Measurements from ENCODE around the gene KCNA3.

The KCNA3 gene

DNA sequence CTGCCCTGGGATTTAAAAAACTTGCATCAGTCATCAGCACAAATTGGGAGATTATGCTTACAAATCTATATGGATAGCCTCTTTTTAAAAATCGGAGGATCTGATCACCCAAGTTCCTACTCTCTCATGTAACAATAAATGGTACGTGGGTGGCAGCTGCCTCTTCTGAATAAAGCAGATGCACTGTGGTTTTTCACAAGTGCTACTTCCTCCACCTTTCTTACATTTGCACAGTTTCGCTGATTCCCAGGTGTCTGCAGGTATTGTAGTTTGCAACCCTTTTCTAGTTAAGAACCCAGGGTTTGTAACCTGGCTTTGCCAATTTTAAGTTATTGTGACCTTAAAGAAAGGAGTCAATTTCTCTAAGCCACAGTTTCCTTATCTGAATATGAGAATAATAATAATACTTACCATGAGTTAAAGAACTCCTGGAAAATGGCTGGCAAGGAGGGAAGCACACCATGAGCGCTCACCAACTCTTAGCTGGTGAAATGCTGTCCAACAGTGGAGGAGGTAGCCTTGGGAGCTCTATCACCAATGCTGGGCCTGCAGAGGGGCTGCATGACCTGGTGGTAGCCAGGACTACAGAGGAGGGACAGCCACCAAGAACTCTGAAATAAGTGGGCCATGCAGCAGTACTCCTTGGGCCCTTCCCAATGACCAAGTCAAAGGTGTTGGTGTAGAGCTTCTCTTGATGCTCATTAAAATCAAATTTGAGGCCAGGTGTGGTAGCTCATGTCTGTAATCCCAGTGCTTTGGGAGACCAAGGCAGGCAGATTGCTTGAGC is 38.4 kb downstream of the KCNA3 start:
- no peak for DNase-seq

DNA sequence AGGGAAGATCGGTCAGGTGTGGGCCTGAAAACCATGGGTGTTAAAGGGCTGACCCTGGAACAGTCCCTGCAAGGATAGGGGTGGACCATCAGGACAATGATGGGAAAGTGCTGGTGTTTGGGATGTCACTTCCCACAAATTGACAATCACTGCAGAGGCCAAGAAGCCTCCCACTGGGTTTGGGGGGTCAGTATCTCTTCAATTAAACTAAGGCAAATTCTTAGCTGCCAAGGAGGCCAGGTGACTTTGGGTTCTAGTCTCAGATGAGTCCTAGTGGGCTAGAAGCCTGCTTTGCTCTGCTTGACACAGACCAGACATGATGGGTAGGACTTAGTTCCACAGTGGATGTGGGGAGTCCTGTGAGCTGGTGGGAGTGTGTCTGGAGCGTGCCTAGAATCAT is 39.3 kb downstream of the KCNA3 start:
- no peak for DNase-seq

DNA sequence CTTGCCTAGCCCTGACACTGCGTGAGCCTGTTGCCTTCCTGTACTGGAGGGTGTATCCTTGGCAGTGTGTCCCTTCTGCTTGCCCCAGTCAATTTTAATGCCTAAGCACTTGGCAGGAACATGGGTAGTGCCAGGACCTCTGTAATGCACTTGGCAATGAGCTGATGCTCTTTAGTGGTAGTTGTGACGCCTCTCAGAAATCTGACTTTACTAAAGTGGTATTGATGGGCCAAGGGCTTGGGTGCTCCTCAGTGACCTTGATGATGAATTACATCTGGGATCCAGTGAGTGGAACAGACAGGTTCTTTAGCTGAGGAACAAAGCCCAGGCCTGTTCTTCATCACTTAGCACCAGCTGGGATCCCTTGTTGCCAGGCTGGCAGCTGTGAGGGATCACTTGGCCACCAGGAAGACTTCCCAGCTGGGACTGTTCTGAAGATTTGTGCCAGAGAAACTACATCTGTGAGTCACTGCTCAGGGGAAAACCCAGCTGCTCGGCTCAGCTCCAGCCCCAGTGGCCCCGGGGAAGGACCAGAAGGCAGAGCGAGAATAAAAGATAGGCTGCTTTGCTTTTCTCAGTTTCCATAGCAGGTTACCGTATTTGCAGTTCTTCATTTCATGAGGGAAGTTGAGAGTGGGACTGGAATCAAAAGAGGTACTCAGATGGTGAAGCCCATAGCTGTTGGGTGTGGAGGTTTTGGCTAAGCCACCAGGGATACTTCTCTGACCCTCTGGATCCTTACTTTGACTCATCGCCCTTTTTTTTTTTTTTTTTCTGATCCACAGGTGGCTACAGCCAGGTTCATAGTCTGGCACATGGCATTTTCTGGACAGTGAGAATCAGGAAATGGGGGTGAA is 40.1 kb downstream of the KCNA3 start:
- DNase-seq: peak; percentile 95

DNA sequence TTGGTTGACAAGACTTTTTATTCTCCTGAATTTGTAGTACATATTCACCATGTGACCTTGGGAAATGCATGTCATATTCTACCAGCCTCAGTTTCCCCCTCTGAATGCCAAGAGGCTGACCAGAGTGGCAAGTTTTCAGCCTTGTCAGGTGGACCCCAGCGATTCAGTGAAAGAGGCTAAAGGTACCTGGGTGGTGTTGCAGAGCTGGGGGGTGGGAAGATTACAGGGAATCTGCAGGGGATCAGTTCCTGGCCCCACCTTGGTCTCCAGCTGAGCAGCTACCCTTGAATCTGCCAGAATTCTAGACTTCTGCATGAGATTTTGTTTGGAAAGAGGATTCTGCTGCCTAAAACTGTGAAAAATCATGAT is 40.7 kb downstream of the KCNA3 start:
- DNase-seq: no peak

DNA sequence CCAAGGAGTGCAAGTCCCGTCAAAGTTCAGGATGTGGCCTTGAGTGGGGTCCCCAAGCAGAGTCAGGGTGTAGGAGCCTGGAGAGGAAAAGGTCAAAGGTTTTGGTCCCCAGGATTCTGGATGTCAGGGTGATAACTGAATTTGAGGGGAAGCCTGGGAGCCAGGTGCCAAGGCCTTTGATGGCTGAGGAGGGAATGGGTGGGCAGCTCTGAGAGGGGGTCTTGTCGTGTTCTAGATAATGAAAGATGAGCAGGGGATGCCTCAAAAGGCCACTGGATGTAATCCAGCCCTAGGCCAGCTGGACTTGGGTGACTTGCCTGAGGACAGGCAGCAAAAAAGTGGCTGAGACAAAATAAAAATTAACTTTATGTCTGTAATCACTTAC is 41.1 kb downstream of the KCNA3 start:
- no peak for DNase-seq

DNA sequence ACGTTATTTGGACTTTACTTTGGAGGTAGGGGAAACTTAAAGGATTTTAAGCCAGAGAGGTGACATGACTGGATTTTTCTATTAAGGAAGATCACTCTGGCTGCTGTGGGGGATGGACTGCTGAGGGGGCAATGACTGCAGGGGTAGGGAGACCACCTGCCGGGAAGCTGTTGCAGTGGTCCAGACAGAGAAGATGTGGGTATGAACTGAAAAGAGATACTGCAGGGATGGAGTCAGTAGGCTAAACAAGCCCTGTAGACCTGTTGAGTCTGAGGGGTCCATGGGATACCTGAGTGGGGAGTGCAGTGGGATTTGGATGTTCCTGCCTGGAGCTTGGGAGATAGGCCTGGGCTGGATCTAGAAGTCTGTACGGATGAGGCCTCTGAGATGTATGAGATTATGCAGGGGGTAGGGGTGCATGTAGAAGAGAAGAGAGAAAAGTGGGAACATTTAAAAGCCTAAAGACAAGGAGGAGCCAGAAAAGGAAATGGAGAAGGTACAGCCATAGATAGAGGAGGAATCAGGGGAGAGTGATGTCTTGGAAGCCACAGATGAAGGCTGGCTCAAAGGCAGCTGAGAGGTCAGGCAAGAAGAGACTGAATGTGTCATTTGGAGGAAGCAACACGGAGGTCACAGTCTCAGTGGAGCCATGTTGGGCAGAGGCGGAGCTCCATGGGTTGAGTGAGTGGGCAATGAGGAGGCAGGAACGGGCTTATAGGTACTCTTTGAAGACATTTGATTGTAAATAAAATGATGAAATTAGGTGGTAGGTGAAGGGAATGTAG is 42.7 kb downstream of the KCNA3 start:
- no peak for DNase-seq

DNA sequence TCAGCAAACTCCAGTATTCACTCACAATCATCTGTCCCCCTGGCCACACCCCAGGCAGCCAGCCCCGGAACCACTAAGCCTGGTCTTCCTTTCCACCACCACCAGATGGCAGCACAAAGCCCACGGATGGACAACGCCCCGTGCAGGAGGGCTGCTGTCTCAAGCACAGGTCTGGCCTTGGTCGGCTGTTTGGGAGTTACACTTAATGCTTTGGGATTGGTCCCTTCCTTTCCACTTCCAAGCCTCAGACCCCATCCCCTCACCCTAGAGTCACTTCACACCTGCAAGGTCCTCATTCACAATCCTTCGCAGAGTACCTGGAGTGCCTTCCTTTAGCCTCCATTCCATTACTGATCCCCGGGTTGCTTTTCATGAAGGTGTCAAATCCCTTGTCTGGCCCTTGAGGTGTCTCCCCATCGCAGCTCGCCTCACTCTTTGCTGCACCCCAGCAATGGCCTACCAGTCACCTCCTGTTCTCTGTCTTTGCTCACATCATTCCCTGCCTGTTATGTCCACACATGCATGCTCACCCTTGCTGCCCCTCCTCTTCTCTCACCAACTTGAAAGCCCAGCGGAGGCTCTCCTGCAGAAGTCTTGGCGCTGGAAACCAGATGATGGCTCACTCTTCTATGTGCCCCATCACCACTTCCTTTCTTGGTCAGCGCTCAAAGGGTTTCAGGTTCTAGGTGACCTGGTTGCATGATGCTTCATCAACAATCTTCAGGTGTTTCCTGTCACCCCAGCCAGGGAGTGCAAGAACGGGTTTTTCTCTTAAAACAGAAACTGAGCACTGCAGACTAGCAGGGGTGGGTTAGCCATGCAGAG is 43.7 kb downstream of the KCNA3 start:
- peak; percentile 69 for DNase-seq

DNA sequence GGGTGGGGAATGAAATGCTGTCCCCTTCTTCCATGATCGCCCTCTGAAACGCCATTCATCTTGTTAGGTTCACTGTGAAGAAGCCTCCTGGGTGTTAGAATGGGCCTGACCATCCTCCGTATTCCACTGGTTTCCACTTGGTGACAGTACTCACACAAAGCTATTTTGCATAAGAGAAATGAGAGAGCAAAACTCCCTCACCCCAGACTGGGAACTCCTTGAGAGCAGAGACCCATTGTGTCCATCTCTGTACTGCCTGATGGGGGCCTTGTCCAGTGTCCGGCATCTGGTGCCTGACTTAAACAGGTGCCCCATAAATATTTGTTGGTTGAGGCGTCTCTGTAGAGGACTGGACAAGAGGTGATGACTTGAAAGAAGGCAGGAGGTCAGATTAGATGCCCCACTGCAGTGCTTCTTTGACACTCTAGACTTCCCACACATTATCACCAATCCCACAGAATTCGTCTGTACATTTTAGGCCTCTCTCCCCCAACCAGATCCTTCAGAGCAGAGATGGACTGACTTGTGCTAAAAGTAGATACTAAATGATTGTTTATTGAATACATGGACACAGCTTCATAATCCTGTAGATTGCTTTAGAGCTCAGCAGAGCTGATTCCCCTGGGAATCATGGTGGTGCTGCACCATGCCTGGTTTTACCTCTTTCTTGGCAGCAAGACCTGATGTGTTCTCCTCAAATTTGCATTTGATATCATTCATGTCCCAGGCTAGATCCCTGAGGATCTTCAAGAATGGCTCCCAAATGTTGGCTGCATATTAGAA is 46.2 kb downstream of the KCNA3 start:
- DNase-seq: no peak

DNA sequence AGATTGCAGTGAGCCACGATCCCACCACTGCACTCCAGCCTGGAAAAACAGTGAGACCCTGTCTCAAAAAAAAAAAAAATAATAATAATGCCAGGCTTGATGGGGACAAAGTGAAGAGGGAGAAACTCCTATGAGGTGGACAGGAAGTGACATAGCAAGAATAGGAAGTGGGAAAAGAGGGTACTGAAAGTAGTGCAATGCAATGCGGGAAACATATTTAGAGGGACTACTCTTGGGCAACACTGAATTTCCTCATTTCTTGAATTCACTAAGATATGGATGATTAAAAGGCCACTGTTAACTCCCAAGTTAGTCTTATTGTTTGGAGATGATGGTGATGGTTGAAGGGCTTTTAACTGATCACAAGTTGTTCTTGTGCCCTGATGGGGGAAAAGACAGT is 47.0 kb downstream of the KCNA3 start:
- no peak for DNase-seq

DNA sequence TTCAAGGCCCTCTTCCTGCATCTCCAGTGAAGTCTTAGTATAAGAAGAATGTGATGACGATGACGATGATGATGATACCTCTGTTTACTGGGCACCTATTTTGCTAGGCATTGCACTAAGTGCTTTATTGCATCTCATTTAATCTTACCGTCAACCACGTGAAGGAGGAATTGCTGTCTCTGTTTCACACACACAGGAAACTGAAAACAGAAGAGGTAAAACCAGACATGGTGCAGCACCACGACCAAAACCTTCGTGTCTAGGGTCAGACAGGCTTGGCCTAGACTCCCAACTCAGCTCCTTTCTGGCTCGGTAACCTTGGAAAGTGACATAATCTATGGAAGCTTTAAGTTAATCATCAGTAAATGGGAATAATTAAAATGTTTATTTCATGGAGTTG is 47.9 kb downstream of the KCNA3 start:
- no peak for DNase-seq

Measured in NCI-H2171 treated with DMSO at 0.1 percent for 48 hours (cell line).